ENCODE data around the gene NIPSNAP2. TPM values are rescaled to one million over a fixed set of nuclear protein-coding genes. Genes with fewer than 3 reads are reported as not detected.

NIPSNAP2 gene
- total and polyA plus RNA-seq, 2 of the 13 experiments (the other 11 are each of a cell fraction or from before 2014, with no cell fraction given), result 40.3 to 61.5 TPM

DNA sequence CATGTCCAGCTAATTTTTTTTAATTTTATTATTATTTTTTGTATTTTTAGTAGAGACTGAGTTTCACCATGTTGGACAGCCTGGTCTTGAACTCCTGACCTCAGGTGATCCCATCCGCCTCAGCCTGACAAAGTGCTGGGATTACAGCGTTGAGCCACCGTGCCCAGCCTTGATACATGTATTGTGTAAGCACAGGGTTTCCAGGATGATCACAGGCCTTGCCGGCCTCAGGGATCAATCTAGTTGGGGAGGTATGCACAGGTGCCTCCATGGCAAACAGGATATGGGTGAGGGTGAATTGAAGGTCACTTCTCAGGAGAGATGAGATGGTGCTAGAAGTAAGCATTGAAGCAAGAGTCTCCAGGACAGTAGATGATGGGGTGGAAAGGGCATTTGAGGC, 7.2 kb upstream of the NIPSNAP2 start (continued):
- TF ChIP-seq, protein P1, sequence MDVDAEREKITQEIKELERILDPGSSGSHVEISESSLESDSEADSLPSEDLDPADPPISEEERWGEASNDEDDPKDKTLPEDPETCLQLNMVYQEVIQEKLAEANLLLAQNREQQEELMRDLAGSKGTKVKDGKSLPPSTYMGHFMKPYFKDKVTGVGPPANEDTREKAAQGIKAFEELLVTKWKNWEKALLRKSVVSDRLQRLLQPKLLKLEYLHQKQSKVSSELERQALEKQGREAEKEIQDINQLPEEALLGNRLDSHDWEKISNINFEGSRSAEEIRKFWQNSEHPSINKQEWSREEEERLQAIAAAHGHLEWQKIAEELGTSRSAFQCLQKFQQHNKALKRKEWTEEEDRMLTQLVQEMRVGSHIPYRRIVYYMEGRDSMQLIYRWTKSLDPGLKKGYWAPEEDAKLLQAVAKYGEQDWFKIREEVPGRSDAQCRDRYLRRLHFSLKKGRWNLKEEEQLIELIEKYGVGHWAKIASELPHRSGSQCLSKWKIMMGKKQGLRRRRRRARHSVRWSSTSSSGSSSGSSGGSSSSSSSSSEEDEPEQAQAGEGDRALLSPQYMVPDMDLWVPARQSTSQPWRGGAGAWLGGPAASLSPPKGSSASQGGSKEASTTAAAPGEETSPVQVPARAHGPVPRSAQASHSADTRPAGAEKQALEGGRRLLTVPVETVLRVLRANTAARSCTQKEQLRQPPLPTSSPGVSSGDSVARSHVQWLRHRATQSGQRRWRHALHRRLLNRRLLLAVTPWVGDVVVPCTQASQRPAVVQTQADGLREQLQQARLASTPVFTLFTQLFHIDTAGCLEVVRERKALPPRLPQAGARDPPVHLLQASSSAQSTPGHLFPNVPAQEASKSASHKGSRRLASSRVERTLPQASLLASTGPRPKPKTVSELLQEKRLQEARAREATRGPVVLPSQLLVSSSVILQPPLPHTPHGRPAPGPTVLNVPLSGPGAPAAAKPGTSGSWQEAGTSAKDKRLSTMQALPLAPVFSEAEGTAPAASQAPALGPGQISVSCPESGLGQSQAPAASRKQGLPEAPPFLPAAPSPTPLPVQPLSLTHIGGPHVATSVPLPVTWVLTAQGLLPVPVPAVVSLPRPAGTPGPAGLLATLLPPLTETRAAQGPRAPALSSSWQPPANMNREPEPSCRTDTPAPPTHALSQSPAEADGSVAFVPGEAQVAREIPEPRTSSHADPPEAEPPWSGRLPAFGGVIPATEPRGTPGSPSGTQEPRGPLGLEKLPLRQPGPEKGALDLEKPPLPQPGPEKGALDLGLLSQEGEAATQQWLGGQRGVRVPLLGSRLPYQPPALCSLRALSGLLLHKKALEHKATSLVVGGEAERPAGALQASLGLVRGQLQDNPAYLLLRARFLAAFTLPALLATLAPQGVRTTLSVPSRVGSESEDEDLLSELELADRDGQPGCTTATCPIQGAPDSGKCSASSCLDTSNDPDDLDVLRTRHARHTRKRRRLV (CRISPR knock-in tag; IDR thresholded peaks at IDR 0.05), result no peak
- TF ChIP-seq, protein P2, sequence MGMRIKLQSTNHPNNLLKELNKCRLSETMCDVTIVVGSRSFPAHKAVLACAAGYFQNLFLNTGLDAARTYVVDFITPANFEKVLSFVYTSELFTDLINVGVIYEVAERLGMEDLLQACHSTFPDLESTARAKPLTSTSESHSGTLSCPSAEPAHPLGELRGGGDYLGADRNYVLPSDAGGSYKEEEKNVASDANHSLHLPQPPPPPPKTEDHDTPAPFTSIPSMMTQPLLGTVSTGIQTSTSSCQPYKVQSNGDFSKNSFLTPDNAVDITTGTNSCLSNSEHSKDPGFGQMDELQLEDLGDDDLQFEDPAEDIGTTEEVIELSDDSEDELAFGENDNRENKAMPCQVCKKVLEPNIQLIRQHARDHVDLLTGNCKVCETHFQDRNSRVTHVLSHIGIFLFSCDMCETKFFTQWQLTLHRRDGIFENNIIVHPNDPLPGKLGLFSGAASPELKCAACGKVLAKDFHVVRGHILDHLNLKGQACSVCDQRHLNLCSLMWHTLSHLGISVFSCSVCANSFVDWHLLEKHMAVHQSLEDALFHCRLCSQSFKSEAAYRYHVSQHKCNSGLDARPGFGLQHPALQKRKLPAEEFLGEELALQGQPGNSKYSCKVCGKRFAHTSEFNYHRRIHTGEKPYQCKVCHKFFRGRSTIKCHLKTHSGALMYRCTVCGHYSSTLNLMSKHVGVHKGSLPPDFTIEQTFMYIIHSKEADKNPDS (CRISPR knock-in tag; IDR thresholded peaks at IDR 0.05), result no peak
- TF ChIP-seq ZNF225 (CRISPR knock-in tag; IDR thresholded peaks at IDR 0.05) (no peak), ZNF629 (CRISPR knock-in tag; conservative IDR thresholded peaks at IDR 0.05) (no peak), ZNF446 (CRISPR knock-in tag; IDR thresholded peaks at IDR 0.05) (no peak), NCOA1 (CRISPR knock-in tag; IDR thresholded peaks at IDR 0.05) (no peak), ZNF251 (CRISPR knock-in tag; IDR thresholded peaks at IDR 0.05) (no peak), ZNF788 (CRISPR knock-in tag; IDR thresholded peaks at IDR 0.05; ENCODE audit: borderline replicate concordance) (no peak), ZNF20 (CRISPR knock-in tag; IDR thresholded peaks at IDR 0.05) (no peak), PRMT3 (CRISPR knock-in tag; IDR thresholded peaks at IDR 0.05; ENCODE audit: borderline replicate concordance, low read depth) (no peak), ZNF10 (CRISPR knock-in tag; IDR thresholded peaks at IDR 0.05; ENCODE audit: borderline replicate concordance, low read depth) (no peak), TARDBP (CRISPR knock-in tag; IDR thresholded peaks at IDR 0.05) (no peak), TCF12 (IDR thresholded peaks at IDR 0.05) (no peak), TCF12 (CRISPR knock-in tag; IDR thresholded peaks at IDR 0.05) (no peak), KAT7 (CRISPR knock-in tag; IDR thresholded peaks at IDR 0.05; ENCODE audit: borderline replicate concordance) (no peak), ZNF737 (CRISPR knock-in tag; IDR thresholded peaks at IDR 0.05; ENCODE audit: borderline replicate concordance) (no peak), ZNF44 (CRISPR knock-in tag; IDR thresholded peaks at IDR 0.05) (no peak), MIXL1 (CRISPR knock-in tag; IDR thresholded peaks at IDR 0.05) (peak; percentile 42; the same call in 1 of the 2 replicates), ZNF256 (CRISPR knock-in tag; conservative IDR thresholded peaks at IDR 0.05) (no peak)
- TF ChIP-seq, protein P3, sequence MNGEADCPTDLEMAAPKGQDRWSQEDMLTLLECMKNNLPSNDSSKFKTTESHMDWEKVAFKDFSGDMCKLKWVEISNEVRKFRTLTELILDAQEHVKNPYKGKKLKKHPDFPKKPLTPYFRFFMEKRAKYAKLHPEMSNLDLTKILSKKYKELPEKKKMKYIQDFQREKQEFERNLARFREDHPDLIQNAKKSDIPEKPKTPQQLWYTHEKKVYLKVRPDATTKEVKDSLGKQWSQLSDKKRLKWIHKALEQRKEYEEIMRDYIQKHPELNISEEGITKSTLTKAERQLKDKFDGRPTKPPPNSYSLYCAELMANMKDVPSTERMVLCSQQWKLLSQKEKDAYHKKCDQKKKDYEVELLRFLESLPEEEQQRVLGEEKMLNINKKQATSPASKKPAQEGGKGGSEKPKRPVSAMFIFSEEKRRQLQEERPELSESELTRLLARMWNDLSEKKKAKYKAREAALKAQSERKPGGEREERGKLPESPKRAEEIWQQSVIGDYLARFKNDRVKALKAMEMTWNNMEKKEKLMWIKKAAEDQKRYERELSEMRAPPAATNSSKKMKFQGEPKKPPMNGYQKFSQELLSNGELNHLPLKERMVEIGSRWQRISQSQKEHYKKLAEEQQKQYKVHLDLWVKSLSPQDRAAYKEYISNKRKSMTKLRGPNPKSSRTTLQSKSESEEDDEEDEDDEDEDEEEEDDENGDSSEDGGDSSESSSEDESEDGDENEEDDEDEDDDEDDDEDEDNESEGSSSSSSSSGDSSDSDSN (CRISPR knock-in tag; IDR thresholded peaks at IDR 0.05), result 0 out of 2 replicates have a peak, but pooled peaks have one; percentile 25
- TF ChIP-seq, protein P4, sequence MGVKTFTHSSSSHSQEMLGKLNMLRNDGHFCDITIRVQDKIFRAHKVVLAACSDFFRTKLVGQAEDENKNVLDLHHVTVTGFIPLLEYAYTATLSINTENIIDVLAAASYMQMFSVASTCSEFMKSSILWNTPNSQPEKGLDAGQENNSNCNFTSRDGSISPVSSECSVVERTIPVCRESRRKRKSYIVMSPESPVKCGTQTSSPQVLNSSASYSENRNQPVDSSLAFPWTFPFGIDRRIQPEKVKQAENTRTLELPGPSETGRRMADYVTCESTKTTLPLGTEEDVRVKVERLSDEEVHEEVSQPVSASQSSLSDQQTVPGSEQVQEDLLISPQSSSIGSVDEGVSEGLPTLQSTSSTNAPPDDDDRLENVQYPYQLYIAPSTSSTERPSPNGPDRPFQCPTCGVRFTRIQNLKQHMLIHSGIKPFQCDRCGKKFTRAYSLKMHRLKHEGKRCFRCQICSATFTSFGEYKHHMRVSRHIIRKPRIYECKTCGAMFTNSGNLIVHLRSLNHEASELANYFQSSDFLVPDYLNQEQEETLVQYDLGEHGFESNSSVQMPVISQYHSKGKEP (CRISPR knock-in tag; IDR thresholded peaks at IDR 0.05), result no peak
